ENCODE data around the gene POT1. TPM values are rescaled to one million over a fixed set of nuclear protein-coding genes. Genes with fewer than 3 reads are reported as not detected.

The POT1 gene
- total and polyA plus RNA-seq, 2 of the 8 experiments (the other 6 are each of a cell fraction or from before 2014, with no cell fraction given): 13.1 to 22.8 TPM

GRCh38 chr7:124785994-124786393 lies 143.6 kb downstream of the POT1 start:
- Histone ChIP-seq H3K79me1 (ENCODE audit: low read depth, low read length) (no peaks in the 10 kb centered on the region), H3K56ac (replicated peaks; ENCODE audit: insufficient read length, low read depth, low read length) (no peak overlapping the region), H2BK12ac (ENCODE audit: low read depth, low read length) (no peak overlapping the region), H3K4me2 (ENCODE audit: insufficient read depth in 1 of 2, low read depth in 2 of 2, low read length in 2 of 2) (no peak overlapping the region), H3K4me1 (replicated peaks in 1 of 4; ENCODE audit: control insufficient read depth in 3 of 4, insufficient read depth in 4 of 4, low read length in 3 of 4) (peaks cover 0 to 8% (median 3%) of the 10 kb centered on the region in 4 experiments; a peak in 5 of 7 replicates), H2BK15ac (ENCODE audit: low read length) (no peak overlapping the region), H3K36me3 (ENCODE audit: control insufficient read depth in 2 of 4, insufficient read depth in 4 of 4, low read length in 3 of 4) (no peaks in the 10 kb centered on the region), H2AK5ac (ENCODE audit: low read depth, low read length) (no peak overlapping the region), H3K9ac (replicated peaks in 1 of 4; ENCODE audit: extremely low read depth in 1 of 4, low read depth in 3 of 4, low read length in 3 of 4) (no peak overlapping the region), H3K18ac (ENCODE audit: extremely low read depth, low read length) (no peak overlapping the region), H3K27me3 (replicated peaks in 1 of 4; ENCODE audit: control insufficient read depth in 3 of 4, extremely low read depth in 1 of 4, insufficient read depth in 3 of 4, low read length in 3 of 4) (no peaks in the 10 kb centered on the region), H3K79me2 (ENCODE audit: control insufficient read depth in 1 of 2, insufficient read depth in 2 of 2, low read length in 2 of 2) (no peaks in the 10 kb centered on the region), H3K4ac (replicated peaks; ENCODE audit: insufficient read length, low read depth, low read length) (no peak overlapping the region), H3K27ac (ENCODE audit: low read depth, low read length) (no peak overlapping the region), H3K23me2 (ENCODE audit: low read depth, low read length) (peaks cover 2% of the 10 kb centered on the region; the same call in 1 of the 2 replicates), H3K14ac (ENCODE audit: insufficient read length) (no peak overlapping the region), H3K4me3 (ENCODE audit: extremely low read depth in 1 of 4, insufficient read depth in 2 of 4, low read depth in 3 of 4, low read length in 4 of 4) (no peak overlapping the region), H3K23ac (ENCODE audit: insufficient read length) (no peak overlapping the region), H2BK5ac (ENCODE audit: low read depth, low read length) (no peak overlapping the region), H4K8ac (ENCODE audit: extremely low read depth, insufficient read depth, low read length) (no peak overlapping the region), H2AFZ (ENCODE audit: low read length) (no peak overlapping the region), H4K91ac (replicated peaks; ENCODE audit: insufficient read length, low read length) (no peak overlapping the region), H4K5ac (ENCODE audit: insufficient read length, low read depth, low read length) (no peak overlapping the region), H3K9me3 (ENCODE audit: insufficient read depth in 2 of 2, low read depth in 1 of 2, low read length in 1 of 2) (no peaks in the 10 kb centered on the region), H4K20me1 (replicated peaks in 1 of 2; ENCODE audit: control insufficient read depth in 1 of 2, insufficient read depth in 2 of 2, low read length in 2 of 2) (no peaks in the 10 kb centered on the region), H2BK120ac (replicated peaks; ENCODE audit: low read depth, low read length) (no peak overlapping the region), H2BK20ac (ENCODE audit: low read length) (no peak overlapping the region)
- no peak for TF ChIP-seq SAP30 (IDR thresholded peaks at IDR 0.05; ENCODE audit: insufficient read depth, insufficient replicate concordance, low read length)
- TF ChIP-seq CTBP2 (IDR thresholded peaks at IDR 0.05; ENCODE audit: borderline replicate concordance, insufficient read depth, insufficient read length, low read length): no peak
- ChIA-PET POLR2A (ENCODE audit: partially characterized antibody) (no interaction called here), CTCF (ENCODE audit: partially characterized antibody) (interaction anchor here (1.3 to 4.0 kb wide), 5 partner anchors 9 to 685 kb away, joined by 4 to 24 read pairs (median 12); no protein-coding TSS in a partner anchor)
- FAIRE-seq (no peak), DNase-seq (ENCODE audit: low read depth in 1 of 2, low spot score in 2 of 2) (no peak)
- WGBS, 2 experiments (ENCODE audit: extremely low coverage in 1 of 2, insufficient coverage in 1 of 2, insufficient read length in 1 of 2, insufficient replicate concordance in 2 of 2, low coverage in 1 of 2, low lambda C conversion rate in 2 of 2, missing lambda C conversion rate in 1 of 2): 84% methylated on average over 6 of the region's 6 CpGs; no CpG with 5 or more reads in 1 of the 2 experiments
